B cell (primary cell): Measurements from ENCODE around the gene AKT1.

Source experiments
- CTCF ChIP-seq: fragments of 200-600 bp; IDR thresholded peaks from one replicate; pipeline ENCODE4 v1.8.0; 2022; ENCODE audit warnings: antibody characterized with exemption, mild to moderate bottlenecking
- EZH2 ChIP-seq: IDR thresholded peaks from 2 replicates; pipeline ENCODE4 v1.6.1; 2012; ENCODE audit warnings: borderline replicate concordance, low read depth, mild to moderate bottlenecking, moderate library complexity, low read length; ENCODE audit not compliant: insufficient read depth, poor library complexity, severe bottlenecking

DNA sequence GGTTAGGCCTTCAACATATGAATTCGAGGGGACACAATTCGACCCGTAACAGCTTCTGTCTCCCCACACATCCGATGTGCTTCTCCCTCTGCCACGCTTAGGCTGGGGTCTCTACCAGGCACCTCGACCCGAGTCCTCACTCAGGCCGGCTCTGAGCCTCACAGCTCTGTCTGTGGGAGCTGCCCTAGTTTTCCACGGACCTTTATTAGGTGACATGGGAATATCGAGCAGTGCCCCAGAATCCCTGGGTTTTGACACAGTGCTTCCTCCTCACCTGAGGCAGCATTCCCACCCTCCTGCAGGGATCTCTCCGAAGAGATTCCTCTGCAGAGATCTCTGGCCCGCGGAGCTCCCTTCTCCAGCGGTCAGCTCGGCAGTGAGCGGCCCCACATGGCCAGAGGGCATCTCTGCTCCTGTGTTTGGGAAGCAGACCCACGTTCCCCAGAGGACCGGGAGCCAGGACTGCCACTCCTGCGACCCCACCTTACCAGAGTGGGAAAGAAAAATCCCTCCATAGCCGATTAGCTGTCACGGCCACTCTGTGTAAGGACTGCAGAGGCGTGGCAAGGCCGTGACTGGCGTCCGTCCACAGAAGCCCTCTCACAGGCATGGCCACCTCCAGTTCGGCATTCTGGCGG is 26.5 kb upstream of the AKT1 start:
- TF ChIP-seq CTCF (no peak), EZH2 (no peak)
